ENCODE data around the gene PKHD1.

The PKHD1 gene

GRCh38 chr6:51578362-51578761 lies 509.1 kb downstream of the PKHD1 start:
- Mint-ChIP-seq H3K4me3 (no peak overlapping the region), H3K27ac (no peak overlapping the region), H3K9me3 (peaks cover 5 to 9% of the 10 kb centered on the region in 2 donors), H3K4me1 (no peaks in the 10 kb centered on the region), H3K36me3 (no peaks in the 10 kb centered on the region), H3K27me3 (no peaks in the 10 kb centered on the region)
- ATAC-seq (replicated peaks) (no peak), DNase-seq (no peak)

- H3K4me1 Mint-ChIP-seq = no peaks in the 10 kb centered on the region
- ATAC-seq (replicated peaks) (no peak), DNase-seq (no peak)
- no peak overlapping the region for H3K4me3 Mint-ChIP-seq
- no peaks in the 10 kb centered on the region for H3K36me3 Mint-ChIP-seq
- H3K9me3 Mint-ChIP-seq = peaks cover 5 to 6% of the 10 kb centered on the region in 2 donors
- no peaks in the 10 kb centered on the region for H3K27me3 Mint-ChIP-seq
- no peak overlapping the region for H3K27ac Mint-ChIP-seq
Measured at GRCh38 chr6:51574040-51574439, 513.4 kb downstream of the PKHD1 start.

- Mint-ChIP-seq H3K4me1 (no peaks in the 10 kb centered on the region), H3K27ac (no peak overlapping the region), H3K9me3 (no peaks in the 10 kb centered on the region), H3K27me3 (no peaks in the 10 kb centered on the region), H3K4me3 (no peak overlapping the region), H3K36me3 (no peaks in the 10 kb centered on the region)
- ATAC-seq (replicated peaks) (no peak), DNase-seq (no peak)
Measured at GRCh38 chr6:51571168-51571567, 516.2 kb downstream of the PKHD1 start.

GRCh38 chr6:51570168-51570921 lies 517.1 kb downstream of the PKHD1 start:
- no peaks in the 10 kb centered on the region for H3K4me1 Mint-ChIP-seq
- no peak overlapping the region for H3K27ac Mint-ChIP-seq
- ATAC-seq (replicated peaks) = no peak
- H3K9me3 Mint-ChIP-seq = no peaks in the 10 kb centered on the region
- no peaks in the 10 kb centered on the region for H3K36me3 Mint-ChIP-seq
- DNase-seq = no peak
- H3K27me3 Mint-ChIP-seq = no peaks in the 10 kb centered on the region
- H3K4me3 Mint-ChIP-seq = no peak overlapping the region

GRCh38 chr6:51569594-51569993 lies 517.8 kb downstream of the PKHD1 start:
- no peak for ATAC-seq (replicated peaks)
- Mint-ChIP-seq H3K36me3 (no peaks in the 10 kb centered on the region), H3K27me3 (no peaks in the 10 kb centered on the region), H3K4me1 (no peaks in the 10 kb centered on the region), H3K4me3 (no peak overlapping the region), H3K27ac (no peak overlapping the region), H3K9me3 (no peaks in the 10 kb centered on the region)
- no peak for DNase-seq

GRCh38 chr6:51568771-51569170 lies 518.6 kb downstream of the PKHD1 start:
- H3K9me3 Mint-ChIP-seq = no peaks in the 10 kb centered on the region
- DNase-seq (no peak), ATAC-seq (replicated peaks) (no peak)
- no peaks in the 10 kb centered on the region for H3K4me1 Mint-ChIP-seq
- no peak overlapping the region for H3K4me3 Mint-ChIP-seq
- H3K36me3 Mint-ChIP-seq = no peaks in the 10 kb centered on the region
- H3K27ac Mint-ChIP-seq = no peak overlapping the region
- no peaks in the 10 kb centered on the region for H3K27me3 Mint-ChIP-seq

- H3K4me3 Mint-ChIP-seq = no peak overlapping the region
- H3K36me3 Mint-ChIP-seq = no peaks in the 10 kb centered on the region
- H3K27ac Mint-ChIP-seq = no peak overlapping the region
- no peaks in the 10 kb centered on the region for H3K9me3 Mint-ChIP-seq
- no peaks in the 10 kb centered on the region for H3K27me3 Mint-ChIP-seq
- no peaks in the 10 kb centered on the region for H3K4me1 Mint-ChIP-seq
- ATAC-seq (replicated peaks) (no peak), DNase-seq (no peak)
Measured at GRCh38 chr6:51565472-51565871, 521.9 kb downstream of the PKHD1 start.

All from stimulated activated naive B cell treated with anti-CD40 and anti-IgM and Interleukin-4, amounts not matched to agents 10 μg/mL and 1 μg/mL and 100 μg/mL, for 72 hours (primary cell).